ENCODE data around the gene SCAMP4.

The SCAMP4 gene

DNA sequence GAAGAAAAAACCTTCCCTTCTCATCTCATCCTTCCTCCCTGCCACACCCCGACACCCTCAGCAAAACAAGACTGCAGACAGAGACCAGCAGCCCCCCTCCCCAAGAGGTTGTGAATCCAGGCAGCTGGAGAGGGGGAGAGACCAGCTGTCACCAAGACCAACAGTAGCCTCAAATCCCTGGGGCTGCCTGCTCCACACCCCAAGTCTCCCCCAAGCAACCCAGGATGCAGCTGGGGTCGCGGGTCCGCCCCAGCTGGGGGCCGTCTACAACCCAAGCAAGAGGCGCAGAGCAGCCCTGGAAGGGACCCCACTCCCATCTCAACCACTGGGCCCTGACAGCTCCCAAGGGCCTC is 48.9 kb upstream of the SCAMP4 start:
- no peak for TF ChIP-seq ARNTL (CRISPR knock-in tag; IDR thresholded peaks at IDR 0.05; ENCODE audit: borderline replicate concordance, low read depth)
- no peak for TF ChIP-seq ZFP30 (CRISPR knock-in tag; IDR thresholded peaks at IDR 0.05)
- no peak for TF ChIP-seq BACH2 (CRISPR knock-in tag; IDR thresholded peaks at IDR 0.05; ENCODE audit: borderline replicate concordance)
- no peak for TF ChIP-seq ISL1 (CRISPR knock-in tag; IDR thresholded peaks at IDR 0.05)
- TF ChIP-seq OSR1 (CRISPR knock-in tag; IDR thresholded peaks at IDR 0.05) = no peak
- TF ChIP-seq, protein P1, sequence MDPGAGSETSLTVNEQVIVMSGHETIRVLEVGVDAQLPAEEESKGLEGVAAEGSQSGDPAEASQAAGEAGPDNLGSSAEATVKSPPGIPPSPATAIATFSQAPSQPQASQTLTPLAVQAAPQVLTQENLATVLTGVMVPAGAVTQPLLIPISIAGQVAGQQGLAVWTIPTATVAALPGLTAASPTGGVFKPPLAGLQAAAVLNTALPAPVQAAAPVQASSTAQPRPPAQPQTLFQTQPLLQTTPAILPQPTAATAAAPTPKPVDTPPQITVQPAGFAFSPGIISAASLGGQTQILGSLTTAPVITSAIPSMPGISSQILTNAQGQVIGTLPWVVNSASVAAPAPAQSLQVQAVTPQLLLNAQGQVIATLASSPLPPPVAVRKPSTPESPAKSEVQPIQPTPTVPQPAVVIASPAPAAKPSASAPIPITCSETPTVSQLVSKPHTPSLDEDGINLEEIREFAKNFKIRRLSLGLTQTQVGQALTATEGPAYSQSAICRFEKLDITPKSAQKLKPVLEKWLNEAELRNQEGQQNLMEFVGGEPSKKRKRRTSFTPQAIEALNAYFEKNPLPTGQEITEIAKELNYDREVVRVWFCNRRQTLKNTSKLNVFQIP (CRISPR knock-in tag; IDR thresholded peaks at IDR 0.05; ENCODE audit: borderline replicate concordance, low read depth) = no peak
- no peak for TF ChIP-seq ESRRG (CRISPR knock-in tag; IDR thresholded peaks at IDR 0.05)
- TF ChIP-seq, protein P2, sequence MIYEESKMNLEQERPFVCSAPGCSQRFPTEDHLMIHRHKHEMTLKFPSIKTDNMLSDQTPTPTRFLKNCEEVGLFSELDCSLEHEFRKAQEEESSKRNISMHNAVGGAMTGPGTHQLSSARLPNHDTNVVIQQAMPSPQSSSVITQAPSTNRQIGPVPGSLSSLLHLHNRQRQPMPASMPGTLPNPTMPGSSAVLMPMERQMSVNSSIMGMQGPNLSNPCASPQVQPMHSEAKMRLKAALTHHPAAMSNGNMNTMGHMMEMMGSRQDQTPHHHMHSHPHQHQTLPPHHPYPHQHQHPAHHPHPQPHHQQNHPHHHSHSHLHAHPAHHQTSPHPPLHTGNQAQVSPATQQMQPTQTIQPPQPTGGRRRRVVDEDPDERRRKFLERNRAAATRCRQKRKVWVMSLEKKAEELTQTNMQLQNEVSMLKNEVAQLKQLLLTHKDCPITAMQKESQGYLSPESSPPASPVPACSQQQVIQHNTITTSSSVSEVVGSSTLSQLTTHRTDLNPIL (CRISPR knock-in tag; IDR thresholded peaks at IDR 0.05; ENCODE audit: low read depth) = no peak
- ATAC-seq = no peak

DNA sequence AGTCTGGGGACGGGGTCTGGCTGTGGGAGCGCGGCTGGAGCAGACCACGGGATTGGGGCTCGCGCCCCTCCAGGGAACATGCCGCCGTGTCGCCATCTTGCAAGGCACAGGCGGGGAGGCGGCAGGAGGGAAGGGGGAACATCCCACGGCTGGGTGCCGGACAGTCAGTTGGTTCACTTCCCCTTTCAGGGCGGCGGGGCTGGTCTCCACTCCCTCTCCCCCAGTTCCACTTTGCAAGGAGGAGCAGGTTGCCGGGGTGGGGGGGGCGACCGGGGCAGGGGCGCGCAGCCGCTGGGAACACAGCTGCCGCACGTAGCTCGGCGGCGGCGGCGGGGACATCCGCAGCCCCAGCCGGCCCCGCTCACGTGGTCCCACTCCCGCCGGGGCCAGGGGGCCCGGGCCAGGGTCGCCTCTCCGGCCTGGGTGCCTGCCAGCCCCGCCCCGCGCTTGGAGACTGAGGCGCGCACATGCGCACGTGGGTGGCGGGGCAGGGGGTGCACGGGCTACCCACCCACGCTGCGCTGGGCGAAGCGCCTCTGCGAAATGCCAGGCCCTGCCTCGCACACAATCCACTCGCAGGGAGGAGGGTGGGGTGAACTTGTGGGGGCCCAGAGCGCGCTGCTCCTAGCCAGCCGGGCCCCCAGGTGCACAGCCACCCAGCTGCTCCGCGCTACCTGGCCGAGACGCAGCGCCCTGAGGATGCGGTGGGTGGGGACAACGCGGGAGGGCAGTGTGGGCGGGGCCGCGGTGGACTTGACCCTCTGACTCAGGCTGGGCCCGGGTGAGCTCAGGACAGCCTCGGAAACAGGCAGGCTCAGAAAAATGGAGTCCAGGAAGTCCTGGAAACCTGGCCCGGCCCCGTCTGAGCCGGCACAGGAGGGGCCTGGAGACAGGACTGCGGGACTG is 48.2 kb upstream of the SCAMP4 start:
- peak; percentile 49 for ATAC-seq
- TF ChIP-seq, protein P3, sequence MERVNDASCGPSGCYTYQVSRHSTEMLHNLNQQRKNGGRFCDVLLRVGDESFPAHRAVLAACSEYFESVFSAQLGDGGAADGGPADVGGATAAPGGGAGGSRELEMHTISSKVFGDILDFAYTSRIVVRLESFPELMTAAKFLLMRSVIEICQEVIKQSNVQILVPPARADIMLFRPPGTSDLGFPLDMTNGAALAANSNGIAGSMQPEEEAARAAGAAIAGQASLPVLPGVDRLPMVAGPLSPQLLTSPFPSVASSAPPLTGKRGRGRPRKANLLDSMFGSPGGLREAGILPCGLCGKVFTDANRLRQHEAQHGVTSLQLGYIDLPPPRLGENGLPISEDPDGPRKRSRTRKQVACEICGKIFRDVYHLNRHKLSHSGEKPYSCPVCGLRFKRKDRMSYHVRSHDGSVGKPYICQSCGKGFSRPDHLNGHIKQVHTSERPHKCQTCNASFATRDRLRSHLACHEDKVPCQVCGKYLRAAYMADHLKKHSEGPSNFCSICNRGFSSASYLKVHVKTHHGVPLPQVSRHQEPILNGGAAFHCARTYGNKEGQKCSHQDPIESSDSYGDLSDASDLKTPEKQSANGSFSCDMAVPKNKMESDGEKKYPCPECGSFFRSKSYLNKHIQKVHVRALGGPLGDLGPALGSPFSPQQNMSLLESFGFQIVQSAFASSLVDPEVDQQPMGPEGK (CRISPR knock-in tag; IDR thresholded peaks at IDR 0.05; ENCODE audit: borderline replicate concordance) = no peak
- no peak for TF ChIP-seq ZFP3 (CRISPR knock-in tag; IDR thresholded peaks at IDR 0.05)
- TF ChIP-seq ISL1 (CRISPR knock-in tag; IDR thresholded peaks at IDR 0.05) = no peak
- no peak for TF ChIP-seq GLIS3 (CRISPR knock-in tag; IDR thresholded peaks at IDR 0.05)
- TF ChIP-seq CSDC2 (CRISPR knock-in tag; IDR thresholded peaks at IDR 0.05) = no peak
- TF ChIP-seq, protein P4, sequence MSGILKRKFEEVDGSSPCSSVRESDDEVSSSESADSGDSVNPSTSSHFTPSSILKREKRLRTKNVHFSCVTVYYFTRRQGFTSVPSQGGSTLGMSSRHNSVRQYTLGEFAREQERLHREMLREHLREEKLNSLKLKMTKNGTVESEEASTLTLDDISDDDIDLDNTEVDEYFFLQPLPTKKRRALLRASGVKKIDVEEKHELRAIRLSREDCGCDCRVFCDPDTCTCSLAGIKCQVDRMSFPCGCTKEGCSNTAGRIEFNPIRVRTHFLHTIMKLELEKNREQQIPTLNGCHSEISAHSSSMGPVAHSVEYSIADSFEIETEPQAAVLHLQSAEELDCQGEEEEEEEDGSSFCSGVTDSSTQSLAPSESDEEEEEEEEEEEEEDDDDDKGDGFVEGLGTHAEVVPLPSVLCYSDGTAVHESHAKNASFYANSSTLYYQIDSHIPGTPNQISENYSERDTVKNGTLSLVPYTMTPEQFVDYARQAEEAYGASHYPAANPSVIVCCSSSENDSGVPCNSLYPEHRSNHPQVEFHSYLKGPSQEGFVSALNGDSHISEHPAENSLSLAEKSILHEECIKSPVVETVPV (CRISPR knock-in tag; IDR thresholded peaks at IDR 0.05) = no peak
- TF ChIP-seq TCF4 (CRISPR knock-in tag; IDR thresholded peaks at IDR 0.05; ENCODE audit: borderline replicate concordance) = no peak
- TF ChIP-seq ZNF565 (CRISPR knock-in tag; conservative IDR thresholded peaks at IDR 0.05; ENCODE audit: low read depth) = no peak
- TF ChIP-seq ZC3H10 (CRISPR knock-in tag; IDR thresholded peaks at IDR 0.05) = no peak
- TF ChIP-seq, protein P1 (CRISPR knock-in tag; IDR thresholded peaks at IDR 0.05; ENCODE audit: borderline replicate concordance, low read depth) = no peak
- no peak for TF ChIP-seq ARNTL (CRISPR knock-in tag; IDR thresholded peaks at IDR 0.05; ENCODE audit: borderline replicate concordance, low read depth)
- no peak for TF ChIP-seq ZFP30 (CRISPR knock-in tag; IDR thresholded peaks at IDR 0.05)

DNA sequence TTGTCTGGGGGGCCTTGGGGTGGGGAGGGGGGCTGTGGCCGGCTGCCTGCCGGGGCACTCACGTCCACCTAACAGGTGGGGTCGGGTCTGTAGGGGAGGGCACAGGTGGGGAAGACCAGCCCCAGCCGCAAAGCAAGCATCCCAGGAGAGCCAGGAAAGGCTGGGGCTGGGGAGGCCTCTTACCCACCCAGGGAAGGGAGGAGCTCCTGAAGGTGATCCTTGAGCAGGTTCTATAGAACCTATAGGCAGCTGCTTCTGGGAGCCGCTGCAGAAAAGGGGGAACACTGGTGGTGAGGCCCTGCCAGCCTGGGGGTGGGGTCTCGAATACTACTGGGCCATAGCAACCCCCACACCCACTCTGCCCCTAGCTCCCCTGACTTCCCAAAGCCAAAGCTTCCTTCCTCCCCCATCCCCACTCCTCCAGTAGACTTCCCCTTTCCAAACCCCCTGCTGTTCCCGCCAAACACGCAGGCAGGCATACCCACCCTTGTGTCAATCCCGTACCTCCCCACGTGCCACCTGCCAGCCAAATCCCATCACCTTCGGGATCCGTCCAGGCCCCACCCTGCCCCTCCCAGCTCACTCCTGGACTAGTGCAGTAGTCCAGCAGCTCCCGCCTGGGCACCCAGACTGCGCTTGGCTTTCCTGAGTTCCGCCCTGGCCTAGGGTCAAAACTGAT is 47.4 kb upstream of the SCAMP4 start:
- ATAC-seq = no peak
- TF ChIP-seq GLIS3 (CRISPR knock-in tag; IDR thresholded peaks at IDR 0.05) (no peak), ARNTL (CRISPR knock-in tag; IDR thresholded peaks at IDR 0.05; ENCODE audit: borderline replicate concordance, low read depth) (no peak), ESRRG (CRISPR knock-in tag; IDR thresholded peaks at IDR 0.05) (no peak), ISL1 (CRISPR knock-in tag; IDR thresholded peaks at IDR 0.05) (no peak), SNAI2 (CRISPR knock-in tag; IDR thresholded peaks at IDR 0.05) (no peak), ZC3H10 (CRISPR knock-in tag; IDR thresholded peaks at IDR 0.05) (no peak), ZFP3 (CRISPR knock-in tag; IDR thresholded peaks at IDR 0.05) (no peak)
- TF ChIP-seq, protein P4 (CRISPR knock-in tag; IDR thresholded peaks at IDR 0.05) = no peak
- TF ChIP-seq, protein P5, sequence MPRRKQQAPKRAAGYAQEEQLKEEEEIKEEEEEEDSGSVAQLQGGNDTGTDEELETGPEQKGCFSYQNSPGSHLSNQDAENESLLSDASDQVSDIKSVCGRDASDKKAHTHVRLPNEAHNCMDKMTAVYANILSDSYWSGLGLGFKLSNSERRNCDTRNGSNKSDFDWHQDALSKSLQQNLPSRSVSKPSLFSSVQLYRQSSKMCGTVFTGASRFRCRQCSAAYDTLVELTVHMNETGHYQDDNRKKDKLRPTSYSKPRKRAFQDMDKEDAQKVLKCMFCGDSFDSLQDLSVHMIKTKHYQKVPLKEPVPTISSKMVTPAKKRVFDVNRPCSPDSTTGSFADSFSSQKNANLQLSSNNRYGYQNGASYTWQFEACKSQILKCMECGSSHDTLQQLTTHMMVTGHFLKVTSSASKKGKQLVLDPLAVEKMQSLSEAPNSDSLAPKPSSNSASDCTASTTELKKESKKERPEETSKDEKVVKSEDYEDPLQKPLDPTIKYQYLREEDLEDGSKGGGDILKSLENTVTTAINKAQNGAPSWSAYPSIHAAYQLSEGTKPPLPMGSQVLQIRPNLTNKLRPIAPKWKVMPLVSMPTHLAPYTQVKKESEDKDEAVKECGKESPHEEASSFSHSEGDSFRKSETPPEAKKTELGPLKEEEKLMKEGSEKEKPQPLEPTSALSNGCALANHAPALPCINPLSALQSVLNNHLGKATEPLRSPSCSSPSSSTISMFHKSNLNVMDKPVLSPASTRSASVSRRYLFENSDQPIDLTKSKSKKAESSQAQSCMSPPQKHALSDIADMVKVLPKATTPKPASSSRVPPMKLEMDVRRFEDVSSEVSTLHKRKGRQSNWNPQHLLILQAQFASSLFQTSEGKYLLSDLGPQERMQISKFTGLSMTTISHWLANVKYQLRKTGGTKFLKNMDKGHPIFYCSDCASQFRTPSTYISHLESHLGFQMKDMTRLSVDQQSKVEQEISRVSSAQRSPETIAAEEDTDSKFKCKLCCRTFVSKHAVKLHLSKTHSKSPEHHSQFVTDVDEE (CRISPR knock-in tag; IDR thresholded peaks at IDR 0.05) = no peak
- TF ChIP-seq, protein P3 (CRISPR knock-in tag; IDR thresholded peaks at IDR 0.05; ENCODE audit: borderline replicate concordance) = no peak
